A673 (cell line): ENCODE data around the gene RUNDC1. TPM values are rescaled to one million over a fixed set of nuclear protein-coding genes. Genes with fewer than 3 reads are reported as not detected.

ENCODE experiments used
- BruUV-seq: library from RNA; stranded (reverse); fragments of 400-500 nt; replicated peaks from 2 replicates; lab custom pipeline; 2021; lab: Mats Ljungman, UMichigan
- CTCF ChIA-PET: fragments of 300-600 bp; sonication (Branson Sonifier 250); formaldehyde crosslinking; loops from one replicate; lab custom pipeline; 2022; ENCODE audit warnings: antibody characterized with exemption; lab: Charles Lee
- POLR2A ChIA-PET: fragments of 300-600 bp; sonication (Branson Sonifier 250); formaldehyde crosslinking; loops from one replicate; lab custom pipeline; 2022; ENCODE audit warnings: antibody characterized with exemption; ENCODE audit not compliant: low non-redundant PET; lab: Charles Lee
- DNase-seq: peaks from one replicate; pipeline ENCODE4 v3.0.0-alpha.2; 2015; ENCODE audit warnings: low spot score
- H3K27ac ChIP-seq: fragments of 200-600 bp; sonication (generic); 2 replicates; pipeline ENCODE4 v1.5.1; 2016; ENCODE audit warnings: mixed run types, low read depth, mild to moderate bottlenecking, mixed read lengths, antibody characterized with exemption, low read length; ENCODE audit not compliant: poor library complexity, severe bottlenecking
- H3K27me3 ChIP-seq: fragments of 200-600 bp; sonication (generic); replicated peaks from 2 replicates; pipeline ENCODE4 v1.6.1; 2017; ENCODE audit warnings: mixed run types, low read depth, mild to moderate bottlenecking, mixed read lengths, antibody characterized with exemption, low read length; ENCODE audit not compliant: insufficient read depth, poor library complexity
- H3K36me3 ChIP-seq: fragments of 200-600 bp; sonication (generic); 2 replicates; pipeline ENCODE4 v1.6.1; 2016; ENCODE audit warnings: mixed run types, mild to moderate bottlenecking, mixed read lengths, antibody characterized with exemption, low read length; ENCODE audit not compliant: insufficient read depth, poor library complexity, severe bottlenecking
- H3K4me1 ChIP-seq: fragments of 200-600 bp; sonication (generic); 2 replicates; pipeline ENCODE4 v1.6.1; 2017; ENCODE audit warnings: mixed run types, mild to moderate bottlenecking, mixed read lengths, antibody characterized with exemption, low read length; ENCODE audit not compliant: insufficient read depth, poor library complexity, severe bottlenecking
- H3K4me3 ChIP-seq: fragments of 200-600 bp; sonication (generic); 2 replicates; pipeline ENCODE4 v1.5.1; 2016; ENCODE audit warnings: low read depth, mixed run types, mild to moderate bottlenecking, mixed read lengths, low read length; ENCODE audit not compliant: poor library complexity, severe bottlenecking
- H3K9me3 ChIP-seq: fragments of 200-600 bp; sonication (generic); 2 replicates; pipeline ENCODE4 v1.6.1; 2016; ENCODE audit warnings: mixed run types, low read depth, mild to moderate bottlenecking, mixed read lengths, antibody characterized with exemption, low read length; ENCODE audit not compliant: poor library complexity, severe bottlenecking
- EZH2 ChIP-seq: fragments of 200-600 bp; sonication (generic); IDR thresholded peaks from 2 replicates; pipeline ENCODE4 v1.6.1; 2017; ENCODE audit warnings: borderline replicate concordance, low read depth, mild to moderate bottlenecking, mixed read lengths, antibody characterized with exemption, low read length; ENCODE audit not compliant: poor library complexity, severe bottlenecking
- intact Hi-C: fragments of 100-400 bp; cut with micrococcal nuclease; formaldehyde crosslinking; loops from one replicate; pipeline ENCODE4 v1.10.0; 2022; ENCODE audit not compliant: unreplicated experiment
- total RNA-seq: library from RNA; stranded (reverse); gene quantifications from 2 replicates; pipeline ENCODE4 v1.2.3, GENCODE V29; 2021
- TF ChIP-seq, protein P1 (sequence below): fragments of 300-800, 200-600 bp; sonication (generic); conservative IDR thresholded peaks from 2 replicates; pipeline ENCODE4 v1.5.1; 2017; ENCODE audit warnings: low read depth, mild to moderate bottlenecking, antibody characterized with exemption, low read length, moderate library complexity, mixed read lengths

RUNDC1 gene
- total RNA-seq, 1 experiment from 2014 or later, result 8.0 TPM

DNA sequence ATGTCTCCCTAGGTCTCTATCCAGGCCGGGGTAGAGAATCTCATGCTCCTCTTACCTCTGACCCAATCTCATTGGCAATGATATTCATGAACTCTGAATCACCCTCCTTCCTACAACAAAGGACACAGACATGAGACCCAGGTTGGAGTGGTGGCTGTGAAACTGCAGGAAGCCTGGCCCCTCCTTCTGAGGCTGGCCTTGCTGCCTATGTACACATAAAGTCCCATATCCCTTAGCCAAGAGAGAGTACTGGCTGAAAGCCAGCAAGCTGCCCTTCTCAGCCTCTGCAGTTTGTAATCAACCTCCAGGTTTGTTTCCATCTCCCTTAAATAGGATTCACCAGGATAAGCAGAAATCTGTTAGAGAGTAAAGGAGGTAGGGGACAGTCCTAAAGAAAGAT is 26.7 kb upstream of the RUNDC1 start:
- BruUV-seq, result no TSS peak
- Histone ChIP-seq H3K27ac (no peak overlapping the region), H3K9me3 (no peaks in the 10 kb centered on the region), H3K4me1 (no peaks in the 10 kb centered on the region), H3K27me3 (no peaks in the 10 kb centered on the region), H3K36me3 (peaks cover 15% of the 10 kb centered on the region), H3K4me3 (no peak overlapping the region)
- ChIA-PET POLR2A (no interaction called here), CTCF (no interaction called here)
- no peak for DNase-seq
- TF ChIP-seq, protein P1, sequence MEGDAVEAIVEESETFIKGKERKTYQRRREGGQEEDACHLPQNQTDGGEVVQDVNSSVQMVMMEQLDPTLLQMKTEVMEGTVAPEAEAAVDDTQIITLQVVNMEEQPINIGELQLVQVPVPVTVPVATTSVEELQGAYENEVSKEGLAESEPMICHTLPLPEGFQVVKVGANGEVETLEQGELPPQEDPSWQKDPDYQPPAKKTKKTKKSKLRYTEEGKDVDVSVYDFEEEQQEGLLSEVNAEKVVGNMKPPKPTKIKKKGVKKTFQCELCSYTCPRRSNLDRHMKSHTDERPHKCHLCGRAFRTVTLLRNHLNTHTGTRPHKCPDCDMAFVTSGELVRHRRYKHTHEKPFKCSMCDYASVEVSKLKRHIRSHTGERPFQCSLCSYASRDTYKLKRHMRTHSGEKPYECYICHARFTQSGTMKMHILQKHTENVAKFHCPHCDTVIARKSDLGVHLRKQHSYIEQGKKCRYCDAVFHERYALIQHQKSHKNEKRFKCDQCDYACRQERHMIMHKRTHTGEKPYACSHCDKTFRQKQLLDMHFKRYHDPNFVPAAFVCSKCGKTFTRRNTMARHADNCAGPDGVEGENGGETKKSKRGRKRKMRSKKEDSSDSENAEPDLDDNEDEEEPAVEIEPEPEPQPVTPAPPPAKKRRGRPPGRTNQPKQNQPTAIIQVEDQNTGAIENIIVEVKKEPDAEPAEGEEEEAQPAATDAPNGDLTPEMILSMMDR, result no peak
- TF ChIP-seq EZH2, result no peak
- intact Hi-C loops, result no loop called here

DNA sequence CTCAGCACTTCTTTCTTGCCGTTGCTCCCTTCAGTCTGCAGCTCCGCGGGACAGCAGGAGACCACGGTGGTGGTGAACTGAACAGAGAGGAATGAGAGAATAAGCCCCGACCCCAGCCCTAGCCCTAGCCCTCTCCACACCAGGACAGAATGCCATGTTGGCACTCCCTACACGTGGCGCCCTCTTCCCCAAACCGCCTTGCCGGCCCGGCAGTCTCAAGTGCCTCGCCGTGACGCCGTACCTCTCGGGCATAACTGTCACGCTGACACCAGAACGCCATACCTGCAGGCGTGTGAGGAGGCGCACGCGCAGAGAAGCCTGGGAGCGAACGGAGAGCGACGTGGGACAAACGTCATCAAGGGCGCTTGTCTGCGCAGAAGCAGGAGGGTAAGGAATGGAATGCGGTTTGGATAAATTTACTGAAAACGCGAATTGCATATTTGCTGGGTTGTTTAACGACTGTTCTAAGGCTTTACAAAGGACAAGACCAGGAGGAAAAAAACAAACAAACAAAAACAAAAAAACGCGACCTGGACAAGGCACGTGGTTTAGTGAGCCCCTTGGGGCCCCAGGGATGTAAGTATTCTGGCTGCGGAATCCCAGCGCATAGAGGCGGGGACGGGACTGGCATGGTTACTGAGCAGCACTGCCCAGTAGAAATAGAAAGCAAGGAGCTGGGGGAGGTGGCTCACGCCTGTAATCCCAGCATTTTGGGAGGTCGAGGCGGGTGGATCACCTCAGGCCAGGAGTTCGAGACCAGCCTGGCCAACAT is 16.0 kb upstream of the RUNDC1 start, which contains the start of gene AARSD1:
TSS of gene AARSD1 (minus strand) at position 294 of the 772 bp plus-strand sequence. CDS start at position 280, 14 bp downstream.
- Histone ChIP-seq H3K27me3 (no peaks in the 10 kb centered on the region), H3K9me3 (no peaks in the 10 kb centered on the region), H3K27ac (peak within 1 kb of the TSS; percentile 58), H3K36me3 (peaks cover 4% of the 10 kb centered on the region), H3K4me3 (peak within 1 kb of the TSS; percentile 71), H3K4me1 (no peaks in the 10 kb centered on the region)
- BruUV-seq, result TSS peak; percentile 86
- intact Hi-C loops, result no loop called here
- ChIA-PET POLR2A (no interaction called here), CTCF (interaction anchor here (1.2 kb wide), 1 partner anchor 34 kb away, joined by 3 read pairs; the partner anchor contains the start of gene RPL27)
- TF ChIP-seq, protein P1, result no peak
- no peak for TF ChIP-seq EZH2
- peak; percentile 88 for DNase-seq

DNA sequence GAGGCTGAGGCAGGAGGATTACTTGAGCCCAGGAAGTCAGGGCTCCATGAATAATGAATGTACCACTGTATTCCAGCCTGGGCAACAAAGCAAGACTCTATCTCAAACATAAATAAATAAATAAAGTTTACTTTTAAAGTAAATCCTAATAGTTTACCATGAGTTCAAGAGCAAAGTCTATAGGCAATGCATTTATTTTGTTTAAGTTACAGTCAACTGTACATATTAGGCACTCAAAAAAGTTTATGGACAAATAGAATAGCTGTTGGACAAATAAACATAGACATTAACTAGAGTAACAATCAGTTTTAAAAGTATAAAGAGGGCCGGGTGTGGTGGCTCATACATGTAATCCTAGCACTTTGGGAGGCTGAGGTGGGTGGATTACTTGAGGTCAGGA is 12.4 kb upstream of the RUNDC1 start:
- TF ChIP-seq, protein P1, result no peak
- TF ChIP-seq EZH2, result no peak
- Histone ChIP-seq H3K27me3 (no peaks in the 10 kb centered on the region), H3K27ac (no peak overlapping the region), H3K4me1 (no peaks in the 10 kb centered on the region), H3K36me3 (no peaks in the 10 kb centered on the region), H3K9me3 (no peaks in the 10 kb centered on the region), H3K4me3 (no peak overlapping the region)
- intact Hi-C loops, result no loop called here
- POLR2A ChIA-PET, result no interaction called here
- BruUV-seq, result no TSS peak
- no peak for DNase-seq
- CTCF ChIA-PET, result no interaction called here
